Glutamatergic neuron (in vitro differentiated cells): ENCODE results near the gene B3GALNT2. TPM values are rescaled to one million over a fixed set of nuclear protein-coding genes. Genes with fewer than 3 reads are reported as not detected.

ENCODE experiments used
- DNase-seq: peaks from one replicate; pipeline ENCODE4 v3.0.0; 2022
- H3K27ac Mint-ChIP-seq: one replicate; pipeline ENCODE4 v1.8.0; 2020; ENCODE audit warnings: mild to moderate bottlenecking, mixed read lengths, inconsistent platforms; ENCODE audit not compliant: unreplicated experiment
- H3K27me3 Mint-ChIP-seq: one replicate; pipeline ENCODE4 v1.8.0; 2020; ENCODE audit warnings: mild to moderate bottlenecking, moderate library complexity, mixed read lengths, inconsistent platforms; ENCODE audit not compliant: unreplicated experiment
- H3K36me3 Mint-ChIP-seq: one replicate; pipeline ENCODE4 v1.8.0; 2020; ENCODE audit warnings: mild to moderate bottlenecking, mixed read lengths, inconsistent platforms; ENCODE audit not compliant: unreplicated experiment
- H3K4me1 Mint-ChIP-seq: one replicate; pipeline ENCODE4 v1.8.0; 2020; ENCODE audit warnings: mild to moderate bottlenecking, low read depth, mixed read lengths, inconsistent platforms; ENCODE audit not compliant: unreplicated experiment
- H3K4me3 Mint-ChIP-seq: one replicate; pipeline ENCODE4 v1.8.0; 2020; ENCODE audit warnings: mild to moderate bottlenecking, mixed read lengths, inconsistent platforms; ENCODE audit not compliant: unreplicated experiment
- H3K9me3 Mint-ChIP-seq: one replicate; pipeline ENCODE4 v1.8.0; 2020; ENCODE audit warnings: mild to moderate bottlenecking, moderate library complexity, mixed read lengths, inconsistent platforms; ENCODE audit not compliant: unreplicated experiment
- total RNA-seq: library from RNA; stranded (reverse); fragmentation: NEBNext Ultra II Directional; extraction: Animal tissue kit (Norgen Biotek cat#: 25700); gene quantifications from one replicate; pipeline ENCODE4 v1.2.1, GENCODE V29; 2021; ENCODE audit not compliant: unreplicated experiment
- TF ChIP-seq, protein P1 (sequence below): fragments of 200-600 bp; sonication (generic); IDR thresholded peaks from one replicate; pipeline ENCODE4 v1.5.0; 2021; ENCODE audit not compliant: partially characterized antibody, unreplicated experiment

Gene B3GALNT2
- total RNA-seq, 1 donor from 2014 or later: 12.3 TPM

GRCh38 chr1:235455823-235456222 is 48.4 kb downstream of the B3GALNT2 start:
- Mint-ChIP-seq H3K36me3 (no peaks in the 10 kb centered on the region), H3K4me3 (no peak overlapping the region), H3K27me3 (no peaks in the 10 kb centered on the region), H3K4me1 (peaks cover 11% of the 10 kb centered on the region), H3K9me3 (peaks cover 6% of the 10 kb centered on the region), H3K27ac (peak overlapping the region; percentile 97)
- TF ChIP-seq, protein P1, sequence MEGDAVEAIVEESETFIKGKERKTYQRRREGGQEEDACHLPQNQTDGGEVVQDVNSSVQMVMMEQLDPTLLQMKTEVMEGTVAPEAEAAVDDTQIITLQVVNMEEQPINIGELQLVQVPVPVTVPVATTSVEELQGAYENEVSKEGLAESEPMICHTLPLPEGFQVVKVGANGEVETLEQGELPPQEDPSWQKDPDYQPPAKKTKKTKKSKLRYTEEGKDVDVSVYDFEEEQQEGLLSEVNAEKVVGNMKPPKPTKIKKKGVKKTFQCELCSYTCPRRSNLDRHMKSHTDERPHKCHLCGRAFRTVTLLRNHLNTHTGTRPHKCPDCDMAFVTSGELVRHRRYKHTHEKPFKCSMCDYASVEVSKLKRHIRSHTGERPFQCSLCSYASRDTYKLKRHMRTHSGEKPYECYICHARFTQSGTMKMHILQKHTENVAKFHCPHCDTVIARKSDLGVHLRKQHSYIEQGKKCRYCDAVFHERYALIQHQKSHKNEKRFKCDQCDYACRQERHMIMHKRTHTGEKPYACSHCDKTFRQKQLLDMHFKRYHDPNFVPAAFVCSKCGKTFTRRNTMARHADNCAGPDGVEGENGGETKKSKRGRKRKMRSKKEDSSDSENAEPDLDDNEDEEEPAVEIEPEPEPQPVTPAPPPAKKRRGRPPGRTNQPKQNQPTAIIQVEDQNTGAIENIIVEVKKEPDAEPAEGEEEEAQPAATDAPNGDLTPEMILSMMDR: no peak
- no peak for DNase-seq

- Mint-ChIP-seq H3K27ac (peak overlapping the region; percentile 97), H3K36me3 (no peaks in the 10 kb centered on the region), H3K4me3 (no peak overlapping the region), H3K9me3 (peaks cover 6% of the 10 kb centered on the region), H3K4me1 (peaks cover 11% of the 10 kb centered on the region), H3K27me3 (no peaks in the 10 kb centered on the region)
- TF ChIP-seq, protein P1: no peak
- DNase-seq: no peak
Measured at GRCh38 chr1:235455097-235455496, 49.2 kb downstream of the B3GALNT2 start.

- Mint-ChIP-seq H3K4me1 (peaks cover 11% of the 10 kb centered on the region), H3K4me3 (no peak overlapping the region), H3K27me3 (no peaks in the 10 kb centered on the region), H3K9me3 (peaks cover 6% of the 10 kb centered on the region), H3K36me3 (no peaks in the 10 kb centered on the region), H3K27ac (no peak overlapping the region)
- no peak for DNase-seq
- TF ChIP-seq, protein P1: no peak
Measured at GRCh38 chr1:235454021-235454420, 50.2 kb downstream of the B3GALNT2 start.

DNA sequence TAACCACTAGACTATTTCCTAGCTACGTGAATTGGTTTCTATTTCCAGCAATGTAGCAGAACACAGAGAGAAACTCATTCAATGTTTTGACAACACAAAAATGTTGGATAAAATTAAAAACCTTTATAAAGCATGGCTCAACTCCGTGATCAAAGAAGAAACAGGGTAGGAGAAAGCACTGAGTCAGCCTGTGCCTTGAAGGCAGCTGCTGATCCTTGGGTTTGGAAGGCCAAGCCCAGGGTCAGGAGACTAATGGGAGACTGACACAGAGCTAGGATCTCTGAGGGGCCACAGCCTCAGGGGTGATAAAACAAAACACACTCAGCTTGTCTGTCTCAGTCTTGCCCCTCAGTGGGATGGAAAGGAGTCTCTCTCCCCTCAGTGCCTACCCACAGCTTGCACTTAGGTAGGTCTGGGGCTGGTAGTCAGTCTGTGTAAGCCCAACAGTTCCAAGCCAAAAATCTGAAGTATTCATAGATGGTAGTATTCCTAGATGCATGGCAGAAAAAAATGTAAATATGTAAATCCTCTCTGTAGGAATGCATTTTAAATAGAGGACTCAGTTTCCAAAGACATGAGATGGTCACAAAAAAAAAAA is 53.3 kb downstream of the B3GALNT2 start:
- Mint-ChIP-seq H3K36me3 (no peaks in the 10 kb centered on the region), H3K9me3 (peaks cover 6% of the 10 kb centered on the region)

DNA sequence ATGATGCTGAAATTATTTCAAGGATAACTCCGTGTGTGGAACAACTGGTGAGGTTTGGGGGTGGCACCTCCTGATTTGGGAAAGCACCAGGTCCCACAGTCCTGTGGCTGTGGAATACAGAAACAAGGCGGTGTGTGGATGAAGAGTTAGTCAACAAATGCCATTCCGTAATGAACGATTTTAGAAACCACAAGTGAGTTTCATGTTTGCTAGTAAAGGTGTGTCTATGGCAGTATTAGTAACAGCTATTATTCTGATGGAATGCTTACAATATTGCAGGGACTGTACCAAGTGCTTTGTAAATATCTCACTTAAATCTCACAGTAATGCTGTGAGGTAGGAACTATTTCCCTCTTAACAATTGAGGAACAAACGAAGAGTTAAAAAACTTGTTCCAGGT is 53.8 kb downstream of the B3GALNT2 start:
- TF ChIP-seq, protein P1: no peak
- Mint-ChIP-seq H3K27ac (no peak overlapping the region), H3K4me1 (peaks cover 2% of the 10 kb centered on the region), H3K27me3 (no peaks in the 10 kb centered on the region), H3K36me3 (no peaks in the 10 kb centered on the region), H3K9me3 (peaks cover 3% of the 10 kb centered on the region), H3K4me3 (no peak overlapping the region)
- DNase-seq: no peak

More for the DNA sequence above, 53.3 kb downstream of the B3GALNT2 start:
- H3K4me1 Mint-ChIP-seq: peaks cover 8% of the 10 kb centered on the region
- H3K27ac Mint-ChIP-seq: no peak overlapping the region
- H3K4me3 Mint-ChIP-seq: no peak overlapping the region
- H3K27me3 Mint-ChIP-seq: no peaks in the 10 kb centered on the region
- TF ChIP-seq, protein P1: no peak
- DNase-seq: no peak
